GM18519 (cell line): ENCODE data around the gene NAPSA.
"Not testable (repeated sequence)": the region's sequence is repeated elsewhere in the genome, so short reads cannot be mapped to it uniquely, and the experiment has no call there.

Experiments used
- ATAC-seq: cut with Tn5 transposase; IDR thresholded peaks from one replicate; pipeline ENCODE4 v1.9.1; 2021; ENCODE audit warnings: mild to moderate bottlenecking, moderate library complexity; ENCODE audit not compliant: unreplicated experiment, low FRiP score

The NAPSA gene

DNA sequence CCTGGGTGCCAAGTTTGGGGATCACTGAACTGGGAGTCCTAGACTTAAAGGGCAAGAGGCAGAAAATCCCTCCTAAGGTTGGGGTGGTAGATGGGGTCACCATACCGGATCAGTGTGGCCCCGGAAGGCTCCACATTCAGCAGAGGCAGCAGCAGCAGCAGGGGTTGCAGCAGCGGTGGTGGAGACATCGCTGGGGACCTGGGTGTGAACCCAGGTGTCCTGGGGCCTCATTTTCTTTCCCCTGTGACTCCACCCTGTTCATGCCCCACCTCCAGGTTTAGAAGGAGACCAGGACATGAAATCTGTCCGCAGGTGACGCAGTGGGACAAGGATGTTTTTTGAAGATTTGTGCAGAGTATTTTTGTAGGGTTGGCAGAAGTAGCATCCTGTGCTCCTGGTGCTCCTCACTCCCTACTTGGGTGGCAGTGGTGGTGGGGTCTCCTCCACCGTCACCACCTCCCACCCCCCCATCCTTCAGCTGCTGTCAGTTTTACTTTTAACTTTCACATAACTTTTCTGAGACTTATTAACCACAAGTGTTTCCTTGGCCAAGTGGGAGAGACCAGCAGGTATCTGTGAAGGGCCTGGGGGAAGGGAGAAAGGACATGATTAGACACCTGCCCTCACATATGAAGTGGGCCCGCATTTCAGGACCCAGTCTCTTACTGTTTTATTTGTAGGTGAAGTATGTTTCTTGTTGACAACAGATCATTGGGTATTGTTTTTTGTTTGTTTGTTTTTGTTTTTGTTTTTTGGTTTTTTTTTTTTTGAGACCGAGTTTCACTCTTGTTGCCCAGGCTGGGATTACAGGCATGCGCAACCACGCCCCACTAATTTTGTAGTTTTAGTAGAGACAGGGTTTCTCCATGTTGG is at the start of gene NAPSA:
Gene NAPSA, minus strand, starts transcription at position 206 of the 873 bp plus-strand sequence. Its CDS starts 18 bp downstream, at position 188.
- no peak for ATAC-seq

GRCh38 chr19:50413531-50413930 is 48.1 kb upstream of the NAPSA start:
- ATAC-seq: no peak

DNA sequence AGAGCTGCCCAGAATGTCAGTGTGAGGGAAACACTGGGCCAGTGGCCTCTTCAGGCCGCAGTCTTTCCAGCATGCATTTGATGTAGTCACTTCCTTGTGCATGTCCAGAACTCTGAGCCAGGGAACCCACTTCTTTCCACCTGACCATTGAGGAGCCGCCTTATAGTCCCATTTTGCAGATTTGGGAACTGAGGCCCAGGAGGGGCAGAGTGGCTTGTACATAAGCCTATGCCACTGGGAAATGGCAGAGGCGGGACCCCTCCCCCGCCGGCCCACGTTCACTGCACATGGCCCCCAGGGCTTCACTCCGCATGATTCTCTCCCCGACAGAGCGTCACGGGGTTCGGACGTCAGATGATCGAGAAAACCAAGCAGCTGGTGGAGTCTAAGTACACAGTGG is 47.7 kb upstream of the NAPSA start:
- ATAC-seq: no peak

DNA sequence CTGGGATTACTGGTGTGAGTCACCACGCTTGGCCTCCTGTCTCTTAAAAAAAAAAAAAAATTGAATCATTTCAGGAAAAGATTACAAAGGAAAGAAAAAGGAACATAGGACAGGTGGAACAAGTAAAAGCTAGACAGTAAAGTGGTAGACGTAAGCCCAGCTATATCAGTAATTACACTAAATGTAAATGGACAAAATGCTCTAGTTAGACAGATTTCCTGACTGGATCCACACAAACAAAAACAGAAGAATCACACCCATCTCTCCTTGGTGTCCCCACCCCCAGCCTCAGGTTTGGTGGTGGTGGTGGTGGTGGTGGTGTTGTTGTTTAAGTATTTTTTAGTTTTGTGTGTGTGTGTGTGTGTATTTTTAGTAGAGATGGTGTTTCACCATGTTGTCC is 47.0 kb upstream of the NAPSA start:
- no peak for ATAC-seq

GRCh38 chr19:50410109-50410508 is 44.7 kb upstream of the NAPSA start:
- ATAC-seq: no peak

GRCh38 chr19:50409347-50409746 is 43.9 kb upstream of the NAPSA start:
- no peak for ATAC-seq

- no peak for ATAC-seq
Observed at GRCh38 chr19:50406829-50407228, 41.4 kb upstream of the NAPSA start.

GRCh38 chr19:50406156-50406820 is 40.8 kb upstream of the NAPSA start:
- no peak for ATAC-seq

- ATAC-seq: no peak
Observed at GRCh38 chr19:50402544-50403301, 37.3 kb upstream of the NAPSA start.

GRCh38 chr19:50401605-50402450 is 36.4 kb upstream of the NAPSA start:
- ATAC-seq: no peak

DNA sequence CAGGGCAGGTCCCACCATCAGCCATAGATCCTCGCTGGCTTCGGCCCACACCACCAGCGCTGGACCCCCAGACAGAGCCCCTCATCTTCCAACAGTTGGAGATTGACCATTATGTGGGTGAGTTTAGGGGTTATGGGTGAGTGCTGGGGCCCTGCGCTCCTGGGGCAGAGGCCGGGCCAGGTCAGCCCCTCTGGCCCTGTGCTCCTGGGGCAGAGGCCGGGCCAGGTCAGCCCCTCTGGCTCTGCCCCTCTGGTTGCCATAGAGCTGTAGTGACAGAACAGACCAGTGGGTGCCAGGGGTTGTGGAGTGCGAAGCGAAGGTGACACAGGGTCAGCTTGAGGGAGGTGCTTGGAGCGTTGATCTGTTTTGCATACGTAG is 33.9 kb upstream of the NAPSA start:
- ATAC-seq: no peak

- ATAC-seq: no peak
Observed at GRCh38 chr19:50398675-50399367, 33.4 kb upstream of the NAPSA start.

DNA sequence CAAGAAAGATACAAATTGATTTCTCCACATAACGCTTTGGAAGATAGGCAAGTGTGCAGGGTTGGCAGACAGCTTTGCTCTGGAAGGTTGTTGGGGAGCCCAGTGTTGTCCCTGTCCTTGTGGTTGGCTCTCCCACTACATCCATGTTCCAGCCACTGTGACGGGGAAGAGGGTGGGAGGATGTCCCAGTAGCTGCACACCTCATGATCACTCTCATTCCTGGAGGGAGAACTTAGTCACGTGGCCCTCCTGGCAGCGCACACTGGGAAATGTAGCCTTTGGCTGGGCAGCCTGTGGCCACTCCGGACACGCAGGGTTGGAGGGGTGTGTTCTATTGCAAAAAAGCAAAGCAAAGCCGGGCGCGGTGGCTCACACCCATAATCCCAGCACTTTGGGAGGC is 28.6 kb upstream of the NAPSA start:
- ATAC-seq: no peak

DNA sequence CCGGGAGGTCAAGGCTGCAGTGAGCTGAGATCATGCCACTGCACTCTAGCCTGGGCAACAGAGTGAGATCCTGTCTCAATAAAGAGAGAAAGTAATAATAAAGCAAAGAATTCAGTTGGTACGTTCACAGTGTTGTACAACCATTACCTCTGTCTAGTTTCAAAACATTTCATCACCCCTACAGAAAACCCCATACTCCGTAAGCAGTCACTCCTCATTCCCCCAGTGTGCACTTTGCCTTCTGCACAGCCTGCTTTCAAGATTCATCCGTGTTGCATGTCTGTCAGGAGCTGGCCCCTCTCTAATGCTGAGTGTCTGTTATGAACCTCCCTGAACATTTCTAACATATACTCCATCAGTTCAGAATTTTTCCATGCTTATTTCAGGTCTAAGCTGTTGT is 28.1 kb upstream of the NAPSA start:
- no peak for ATAC-seq

- no peak for ATAC-seq
Observed at GRCh38 chr19:50392759-50393158, 27.3 kb upstream of the NAPSA start.

- ATAC-seq: not testable (repeated sequence)
Observed at GRCh38 chr19:50390952-50391351, 25.5 kb upstream of the NAPSA start.

DNA sequence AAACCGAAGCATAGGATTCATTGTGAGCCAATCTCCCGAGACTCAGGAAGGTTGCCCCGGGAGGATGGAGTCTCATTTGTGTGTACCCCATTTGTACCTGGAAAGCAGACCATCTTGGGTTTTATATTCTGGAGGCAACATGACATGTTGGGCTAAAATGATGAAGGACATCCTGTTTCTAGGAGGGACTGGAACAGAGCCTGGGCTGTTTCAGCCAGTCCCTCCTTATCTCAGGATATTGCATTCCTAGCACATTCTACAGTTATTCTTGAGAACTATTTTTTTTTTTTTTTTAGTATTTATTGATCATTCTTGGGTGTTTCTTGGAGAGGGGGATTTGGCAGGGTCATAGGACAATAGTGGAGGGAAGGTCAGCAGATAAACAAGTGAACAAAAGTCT is 24.9 kb upstream of the NAPSA start:
- ATAC-seq: not testable (repeated sequence)

DNA sequence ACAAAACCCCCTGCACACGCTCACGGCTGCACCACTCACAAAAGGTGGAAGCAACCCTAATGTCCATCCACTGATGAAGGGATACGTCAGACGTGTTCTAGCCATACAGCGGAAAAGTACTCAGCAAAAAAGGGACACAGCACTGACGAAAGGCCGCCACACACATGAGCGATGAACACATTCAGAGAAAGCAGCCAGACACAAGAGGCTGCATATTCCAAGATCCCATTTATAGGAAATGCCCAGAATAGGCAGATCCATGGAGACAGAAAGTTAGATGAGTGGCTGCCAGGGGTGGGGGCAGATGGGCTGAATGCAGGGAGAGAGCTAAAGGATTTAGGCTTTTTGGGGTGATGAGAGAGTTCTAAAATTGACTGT is 22.4 kb upstream of the NAPSA start:
- no peak for ATAC-seq

DNA sequence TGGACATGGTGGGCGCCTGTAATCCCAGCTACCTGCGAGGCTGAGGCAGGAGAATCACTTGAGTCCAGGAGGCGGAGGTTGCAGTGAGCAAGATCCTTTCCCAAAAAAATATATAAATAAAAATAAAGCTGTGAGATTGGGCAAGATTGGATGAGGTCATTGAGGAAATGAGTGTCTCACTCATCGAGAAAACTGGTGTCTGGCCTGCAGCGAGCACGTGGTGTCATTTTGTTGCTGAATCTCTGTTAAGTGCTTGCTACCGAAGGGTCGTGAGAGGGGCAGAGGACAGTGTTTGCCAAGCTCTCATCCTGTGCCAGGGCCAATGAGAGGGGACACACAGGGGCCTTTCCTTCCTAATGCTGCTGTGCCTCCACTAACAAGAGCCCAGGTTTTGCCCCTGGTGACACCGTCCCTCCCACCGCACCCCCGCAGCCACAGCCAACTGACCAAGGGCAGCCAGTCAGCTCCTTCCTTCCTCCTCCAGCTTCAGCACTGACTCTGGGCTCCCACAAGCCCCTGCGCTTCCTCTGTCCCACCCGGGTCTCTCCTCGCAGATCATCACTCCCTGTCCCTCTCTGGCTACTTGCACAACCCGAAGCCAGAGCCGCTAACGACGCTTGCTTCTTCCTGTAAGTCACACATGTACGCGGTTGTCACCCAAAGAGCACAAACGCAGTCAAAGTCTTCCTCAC is 21.9 kb upstream of the NAPSA start:
- ATAC-seq: no peak
